Skeletal muscle tissue (tissue), 4 donors: ENCODE measurements around the gene EPHB3. TPM values are rescaled to one million over a fixed set of nuclear protein-coding genes. Genes with fewer than 3 reads are reported as not detected.

Experiments
- H3K27ac ChIP-seq: one replicate; pipeline ENCODE4 v1.7.0; 2013; ENCODE audit warnings: mild to moderate bottlenecking, low read depth, low read length, inconsistent platforms
- H3K27me3 ChIP-seq, 3 donors: one replicate each; pipeline ENCODE4 v1.7.0; 2013; ENCODE audit warnings: low read length in 3 of 3; ENCODE audit not compliant: control insufficient read depth in 3 of 3, insufficient read depth in 3 of 3
- H3K36me3 ChIP-seq, 3 donors: one replicate each; pipeline ENCODE4 v1.7.0; 2013; ENCODE audit warnings: low read length in 3 of 3; ENCODE audit not compliant: control insufficient read depth in 3 of 3, insufficient read depth in 3 of 3
- H3K4me1 ChIP-seq, 3 donors: one replicate each; pipeline ENCODE4 v1.7.0; 2013; ENCODE audit warnings: low read length in 3 of 3, mild to moderate bottlenecking in 3 of 3; ENCODE audit not compliant: control insufficient read depth in 3 of 3, insufficient read depth in 3 of 3
- H3K4me3 ChIP-seq, 3 donors: one replicate each; pipeline ENCODE4 v1.7.0; 2013; ENCODE audit warnings: low read length in 3 of 3
- H3K9ac ChIP-seq, 3 donors: one replicate each; pipeline ENCODE4 v1.7.0; 2013; ENCODE audit warnings: low read length in 3 of 3, mild to moderate bottlenecking in 3 of 3, moderate library complexity in 2 of 3, low read depth in 1 of 3
- H3K9me3 ChIP-seq, 3 donors: one replicate each; pipeline ENCODE4 v1.7.0; 2013; ENCODE audit warnings: low read length in 3 of 3; ENCODE audit not compliant: control insufficient read depth in 3 of 3
- total RNA-seq: library from RNA; depleted of rRNA; stranded (reverse); fragments of >200 nt; gene quantifications from one replicate; pipeline ENCODE4 v1.2.3, GENCODE V29; 2014
- donor health status: Osteomylitis.

The EPHB3 gene
- 27.7 TPM for total RNA-seq

- H3K9ac ChIP-seq: peak within 1 kb of the TSS; percentile 14 to 70 (median 34)
- no peaks in the 10 kb centered on the region for H3K9me3 ChIP-seq
- peak within 1 kb of the TSS; percentile 70 to 71 (median 70) for H3K4me3 ChIP-seq
- peaks cover 10 to 25% (median 23%) of the 10 kb centered on the region in 3 donors for H3K4me1 ChIP-seq
- H3K27me3 ChIP-seq: peaks cover 20 to 41% (median 36%) of the 10 kb centered on the region in 3 donors
- no peak within 1 kb of the TSS for H3K27ac ChIP-seq
- H3K36me3 ChIP-seq: no peaks in the 10 kb centered on the region
These were observed at the start of gene EPHB3 for GRCh38 chr3:184561061-184561912. Gene EPHB3 (plus strand): TSS chr3:184561785. CDS start chr3:184562236, 451 bp downstream.

GRCh38 chr3:184512621-184513020, 49.0 kb upstream of the EPHB3 start:
- Histone ChIP-seq H3K27me3 (peaks cover 22 to 52% (median 30%) of the 10 kb centered on the region in 3 donors), H3K4me3 (no peak overlapping the region), H3K4me1 (peaks cover 8 to 10% (median 9%) of the 10 kb centered on the region in 3 donors), H3K9ac (no peak overlapping the region), H3K36me3 (no peaks in the 10 kb centered on the region), H3K27ac (no peak overlapping the region), H3K9me3 (no peaks in the 10 kb centered on the region)

GRCh38 chr3:184513276-184514170, 48.1 kb upstream of the EPHB3 start:
- H3K27me3 ChIP-seq: peaks cover 22 to 45% (median 23%) of the 10 kb centered on the region in 3 donors
- H3K4me3 ChIP-seq: peak overlapping the region; percentile 56 to 68 (median 60)
- H3K9me3 ChIP-seq: no peaks in the 10 kb centered on the region
- H3K9ac ChIP-seq: peak overlapping the region; percentile 45 to 75 (median 45)
- H3K36me3 ChIP-seq: no peaks in the 10 kb centered on the region
- H3K27ac ChIP-seq: peak overlapping the region; percentile 32
- H3K4me1 ChIP-seq: peaks cover 8 to 10% (median 9%) of the 10 kb centered on the region in 3 donors

- Histone ChIP-seq H3K27ac (peak overlapping the region; percentile 32), H3K9me3 (no peaks in the 10 kb centered on the region), H3K36me3 (no peaks in the 10 kb centered on the region), H3K4me1 (peaks cover 8 to 10% (median 9%) of the 10 kb centered on the region in 3 donors), H3K27me3 (peaks cover 19 to 39% (median 23%) of the 10 kb centered on the region in 3 donors), H3K4me3 (peak overlapping the region; percentile 56 to 68 (median 60)), H3K9ac (peak overlapping the region; percentile 45 to 75 (median 45))
These were observed 47.5 kb upstream of the EPHB3 start for GRCh38 chr3:184514171-184514490.

GRCh38 chr3:184523825-184524615, 37.6 kb upstream of the EPHB3 start:
- Histone ChIP-seq H3K27me3 (peaks cover 33 to 39% (median 34%) of the 10 kb centered on the region in 3 donors), H3K4me3 (no peak overlapping the region), H3K36me3 (no peaks in the 10 kb centered on the region), H3K9me3 (no peaks in the 10 kb centered on the region), H3K27ac (no peak overlapping the region), H3K9ac (no peak overlapping the region), H3K4me1 (peaks cover 7 to 15% (median 11%) of the 10 kb centered on the region in 3 donors)

DNA sequence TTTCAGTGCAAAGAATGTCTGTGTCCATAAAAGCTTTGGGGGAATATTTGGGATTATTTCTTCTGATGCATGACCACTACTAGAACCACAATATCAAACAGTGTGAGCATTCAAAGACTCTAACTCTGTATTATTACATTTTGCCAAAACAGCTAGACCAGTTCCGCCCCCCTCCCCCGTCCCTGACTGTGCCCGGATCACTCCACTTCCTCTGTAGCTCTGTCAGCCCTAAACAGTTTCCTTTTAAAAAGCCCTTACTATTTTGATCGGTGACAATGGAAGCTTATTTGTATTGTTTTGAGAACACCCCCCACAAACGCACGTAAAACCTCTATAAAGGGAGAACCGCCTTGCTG, 36.6 kb upstream of the EPHB3 start:
- peak overlapping the region; percentile 38 to 68 (median 62) for H3K4me3 ChIP-seq
- H3K9ac ChIP-seq: peak overlapping the region in 2 of 3 donors; percentile 53 to 74
- no peaks in the 10 kb centered on the region for H3K36me3 ChIP-seq
- H3K27me3 ChIP-seq: peaks cover 33 to 39% (median 34%) of the 10 kb centered on the region in 3 donors
- peak overlapping the region; percentile 30 for H3K27ac ChIP-seq
- peaks cover 7 to 15% (median 11%) of the 10 kb centered on the region in 3 donors for H3K4me1 ChIP-seq
- no peaks in the 10 kb centered on the region for H3K9me3 ChIP-seq

GRCh38 chr3:184525337-184526087, 36.1 kb upstream of the EPHB3 start:
- Histone ChIP-seq H3K27ac (peak overlapping the region; percentile 30), H3K27me3 (peaks cover 35 to 39% (median 38%) of the 10 kb centered on the region in 3 donors), H3K36me3 (no peaks in the 10 kb centered on the region), H3K9ac (peak overlapping the region; percentile 20 to 74 (median 53)), H3K9me3 (no peaks in the 10 kb centered on the region), H3K4me1 (peaks cover 7 to 15% (median 11%) of the 10 kb centered on the region in 3 donors), H3K4me3 (peak overlapping the region; percentile 38 to 68 (median 62))

DNA sequence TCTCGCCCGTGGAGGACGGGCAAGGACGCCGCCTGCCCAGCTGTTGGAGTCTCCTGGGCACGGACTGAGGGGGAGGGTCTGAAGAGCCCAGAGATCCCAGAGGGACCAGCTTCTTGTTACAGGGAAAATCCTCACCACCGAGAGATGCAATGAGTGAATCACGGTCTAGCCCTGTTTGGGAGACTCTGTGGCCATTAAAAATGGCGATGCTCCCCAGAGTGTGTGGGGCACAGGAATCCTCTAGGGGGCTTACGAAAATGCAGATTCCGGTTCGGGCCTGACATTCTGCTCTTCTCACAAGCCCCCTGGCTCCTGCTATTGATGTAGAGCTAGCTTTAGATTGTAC, 35.5 kb upstream of the EPHB3 start:
- H3K9me3 ChIP-seq: no peaks in the 10 kb centered on the region
- peaks cover 39 to 43% (median 41%) of the 10 kb centered on the region in 3 donors for H3K27me3 ChIP-seq
- H3K9ac ChIP-seq: no peak overlapping the region
- H3K36me3 ChIP-seq: no peaks in the 10 kb centered on the region
- peaks cover 7 to 15% (median 11%) of the 10 kb centered on the region in 3 donors for H3K4me1 ChIP-seq
- peak overlapping the region; percentile 30 to 68 (median 62) for H3K4me3 ChIP-seq
- no peak overlapping the region for H3K27ac ChIP-seq
